HAP-1 (cell line): ENCODE data around the gene EBLN1.

Source experiments
- DNase-seq, 2 experiments: peaks; one replicate each; pipeline ENCODE4 v3.0.0-alpha.2; 2016 to 2020; ENCODE audit warnings: low spot score in 2 of 2
- H3K27me3 ChIP-seq: fragments of 250-450 bp; sonication (Bioruptor Pico); 2 replicates; pipeline ENCODE4 v1.5.1; 2020; ENCODE audit warnings: low read depth, mild to moderate bottlenecking, moderate library complexity
- H3K36me3 ChIP-seq: fragments of 250-450 bp; sonication (Bioruptor Pico); replicated peaks from 2 replicates; pipeline ENCODE4 v1.5.1; 2020; ENCODE audit warnings: mild to moderate bottlenecking
- H3K4me1 ChIP-seq: fragments of 250-450 bp; sonication (Bioruptor Pico); 2 replicates; pipeline ENCODE4 v1.5.1; 2020; ENCODE audit warnings: mild to moderate bottlenecking
- H3K4me3 ChIP-seq: fragments of 250-450 bp; sonication (Bioruptor Pico); 2 replicates; pipeline ENCODE4 v1.5.1; 2020; ENCODE audit warnings: mild to moderate bottlenecking, moderate library complexity
- H3K9me3 ChIP-seq: fragments of 250-450 bp; sonication (Bioruptor Pico); 2 replicates; pipeline ENCODE4 v1.5.1; 2020; ENCODE audit warnings: mild to moderate bottlenecking, moderate library complexity
- in situ Hi-C: fragments of 300-500 bp; cut with MboI; formaldehyde crosslinking; loops from 3 replicates; pipeline ENCODE4 v1.14.3; 2020; ENCODE audit warnings: low sequenced_read_pairs, inconsistent platforms, mixed read lengths

EBLN1 gene

DNA sequence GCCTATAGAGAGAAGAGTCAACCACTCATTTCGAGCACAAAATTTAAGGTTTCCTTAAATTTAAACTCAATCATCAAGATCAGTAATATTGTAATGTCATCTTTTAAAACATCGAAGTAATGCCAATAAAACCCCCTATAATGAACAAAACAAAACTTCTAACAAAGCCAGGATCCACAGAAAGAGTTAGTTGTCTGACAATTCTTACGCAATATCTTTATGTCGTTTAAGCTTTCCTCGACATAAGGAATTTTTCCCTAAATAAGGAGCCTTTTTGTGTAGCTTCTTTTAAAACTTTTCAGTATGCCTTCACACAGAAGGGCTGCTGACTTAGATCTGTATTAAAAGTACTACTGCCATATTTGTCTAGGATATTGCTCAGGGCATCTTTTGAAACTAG is 7.5 kb downstream of the EBLN1 start:
- Histone ChIP-seq H3K9me3 (no peaks in the 10 kb centered on the region), H3K4me3 (no peak overlapping the region), H3K36me3 (no peaks in the 10 kb centered on the region), H3K27me3 (no peaks in the 10 kb centered on the region), H3K4me1 (peaks cover 13% of the 10 kb centered on the region)
- in situ Hi-C loops = no loop called here
- no peak for DNase-seq

DNA sequence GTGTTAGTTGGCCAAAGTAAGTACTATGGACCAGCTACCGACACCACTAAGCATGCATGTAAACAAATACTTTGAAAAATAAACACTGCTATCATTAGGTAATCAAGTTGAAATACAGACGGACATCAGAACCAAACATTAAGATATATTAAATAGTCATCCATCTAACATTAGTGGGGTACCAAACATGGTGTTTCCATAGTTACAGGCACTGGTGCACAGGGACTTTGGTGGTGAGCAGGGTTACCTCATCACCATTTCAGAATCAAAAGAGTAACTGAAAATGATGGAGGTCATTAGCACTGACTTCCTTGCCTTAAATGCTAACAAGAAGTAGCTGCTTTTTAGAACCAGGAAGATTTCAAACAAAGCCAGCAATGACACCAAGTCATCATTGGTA is 23.9 kb downstream of the EBLN1 start:
- no peaks in the 10 kb centered on the region for H3K27me3 ChIP-seq
- no peak for DNase-seq
- H3K4me1 ChIP-seq = no peaks in the 10 kb centered on the region
- H3K9me3 ChIP-seq = no peaks in the 10 kb centered on the region
- no peak overlapping the region for H3K4me3 ChIP-seq
- no peaks in the 10 kb centered on the region for H3K36me3 ChIP-seq
- in situ Hi-C loops = no loop called here

DNA sequence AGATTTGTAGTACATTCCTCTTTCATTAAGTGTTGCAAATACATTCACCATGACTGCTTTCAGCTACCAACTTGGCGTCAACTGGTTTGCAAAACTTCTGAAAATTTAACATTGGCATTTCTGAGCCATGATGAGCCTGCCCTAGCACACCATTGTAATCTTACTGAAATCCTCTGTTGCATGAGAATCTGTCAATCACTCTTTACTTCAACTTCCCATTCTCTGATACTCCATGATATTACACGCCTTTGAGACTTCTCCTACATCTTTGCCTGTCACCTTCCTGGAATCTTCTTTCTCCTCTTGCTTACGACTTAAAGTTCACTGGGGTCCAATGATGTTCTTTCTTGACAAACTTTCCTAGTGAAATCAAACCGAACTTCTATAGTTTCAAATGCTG is 32.2 kb downstream of the EBLN1 start:
- Histone ChIP-seq H3K9me3 (no peaks in the 10 kb centered on the region), H3K36me3 (no peaks in the 10 kb centered on the region), H3K4me1 (no peaks in the 10 kb centered on the region), H3K27me3 (peaks cover 11% of the 10 kb centered on the region), H3K4me3 (no peak overlapping the region)
- in situ Hi-C loops = no loop called here
- no peak for DNase-seq

DNA sequence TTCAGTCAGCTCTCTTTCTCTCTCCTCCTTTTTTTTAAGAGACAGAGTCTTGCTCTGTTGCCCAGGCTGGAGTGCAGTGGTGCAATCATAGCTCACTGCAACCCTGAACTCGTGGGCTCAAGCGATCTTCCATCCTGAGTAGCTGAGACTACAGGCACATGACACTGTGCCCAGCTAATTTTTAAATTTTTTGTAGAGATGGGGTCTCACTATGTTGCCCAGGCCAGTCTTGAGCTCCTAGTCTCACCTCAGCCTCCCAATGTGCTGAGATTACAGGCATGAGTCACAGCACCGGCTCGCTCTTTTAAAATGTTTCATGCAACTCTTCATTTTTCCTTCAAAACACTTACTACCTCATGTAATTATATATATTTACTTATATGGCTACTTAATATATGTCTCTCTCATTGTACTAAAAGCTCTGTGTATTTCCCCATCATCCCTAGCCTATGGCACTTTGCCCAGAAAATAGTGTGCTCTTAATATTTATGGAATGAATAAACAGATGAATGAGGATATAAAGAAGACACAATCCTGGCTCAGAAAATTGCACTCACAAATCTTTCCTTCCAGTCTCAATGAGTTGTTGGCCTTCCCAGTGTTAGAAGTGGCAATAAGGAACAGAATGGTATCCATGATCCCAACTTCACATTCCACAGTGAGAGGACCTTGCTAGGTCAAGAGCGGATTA is 33.9 kb downstream of the EBLN1 start:
- H3K27me3 ChIP-seq = peaks cover 11% of the 10 kb centered on the region
- H3K36me3 ChIP-seq = no peaks in the 10 kb centered on the region
- H3K9me3 ChIP-seq = no peaks in the 10 kb centered on the region
- in situ Hi-C loops = no loop called here
- no peak overlapping the region for H3K4me3 ChIP-seq
- no peaks in the 10 kb centered on the region for H3K4me1 ChIP-seq
- no peak for DNase-seq

DNA sequence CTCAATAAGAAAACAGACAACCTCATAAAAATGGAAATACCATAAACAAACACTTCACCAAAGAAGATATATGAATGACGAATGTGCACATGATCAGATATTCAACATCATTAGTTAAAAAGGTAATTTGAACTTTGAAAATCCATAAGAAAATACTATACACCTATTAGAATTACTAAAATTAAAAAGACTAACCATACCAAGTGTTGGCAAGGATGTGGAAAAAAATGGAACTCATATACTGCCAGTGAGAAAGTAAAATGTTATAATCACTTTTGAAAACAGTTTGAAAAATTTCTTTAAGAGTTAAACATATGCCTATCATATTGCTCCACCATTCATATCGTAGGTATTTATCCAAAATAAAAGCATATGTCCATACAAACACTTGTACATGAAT is 37.1 kb downstream of the EBLN1 start:
- Histone ChIP-seq H3K9me3 (no peaks in the 10 kb centered on the region), H3K4me1 (no peaks in the 10 kb centered on the region), H3K4me3 (no peak overlapping the region), H3K36me3 (no peaks in the 10 kb centered on the region), H3K27me3 (peaks cover 11% of the 10 kb centered on the region; the same call in 1 of the 2 replicates)
- in situ Hi-C loops = no loop called here
- DNase-seq = no peak

DNA sequence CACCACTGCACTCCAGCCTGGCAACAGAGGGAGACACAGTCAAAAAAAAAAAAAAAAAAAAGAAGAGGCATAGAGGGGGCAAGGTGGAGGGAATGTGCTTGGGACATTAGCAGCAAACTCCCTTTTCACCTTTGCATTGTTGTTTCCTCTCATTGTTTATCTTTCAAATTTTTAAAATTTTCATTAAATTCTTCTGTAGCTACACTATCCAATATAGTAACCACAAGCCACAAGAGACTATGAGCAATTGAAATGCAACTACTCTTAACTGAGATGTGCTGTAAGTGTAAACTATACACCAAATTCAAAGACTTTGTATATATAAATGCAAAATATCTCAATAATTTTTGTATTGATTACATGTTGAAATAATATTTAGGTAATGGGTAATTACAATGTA is 43.4 kb downstream of the EBLN1 start:
- in situ Hi-C loops = no loop called here
- no peaks in the 10 kb centered on the region for H3K4me1 ChIP-seq
- no peak for DNase-seq
- H3K27me3 ChIP-seq = peaks cover 9% of the 10 kb centered on the region
- H3K36me3 ChIP-seq = no peaks in the 10 kb centered on the region
- H3K9me3 ChIP-seq = no peaks in the 10 kb centered on the region; the same call in 1 of the 2 replicates
- no peak overlapping the region for H3K4me3 ChIP-seq

DNA sequence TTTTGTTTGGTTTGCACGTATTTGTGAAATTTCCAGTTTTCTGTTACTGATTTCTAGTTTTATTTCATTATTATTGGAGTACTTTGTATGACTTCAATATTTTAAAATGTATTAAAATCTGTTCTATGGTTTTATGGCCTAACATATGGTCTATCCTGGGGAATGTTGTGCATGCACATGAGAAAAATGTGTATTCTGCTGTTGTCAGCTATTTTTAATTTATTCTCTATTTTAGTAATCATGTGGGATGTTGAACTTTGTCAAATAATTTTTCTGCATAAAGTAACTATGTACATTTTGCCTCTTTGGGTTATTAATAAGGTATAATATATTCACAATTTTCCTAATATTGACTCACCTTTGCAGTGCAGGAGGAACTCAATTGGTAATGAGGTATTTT is 46.7 kb downstream of the EBLN1 start:
- Histone ChIP-seq H3K4me3 (no peak overlapping the region), H3K36me3 (no peaks in the 10 kb centered on the region), H3K4me1 (no peaks in the 10 kb centered on the region; the same call in 1 of the 2 replicates), H3K9me3 (no peaks in the 10 kb centered on the region; the same call in 1 of the 2 replicates), H3K27me3 (peaks cover 5% of the 10 kb centered on the region)
- DNase-seq = no peak
- in situ Hi-C loops = no loop called here

DNA sequence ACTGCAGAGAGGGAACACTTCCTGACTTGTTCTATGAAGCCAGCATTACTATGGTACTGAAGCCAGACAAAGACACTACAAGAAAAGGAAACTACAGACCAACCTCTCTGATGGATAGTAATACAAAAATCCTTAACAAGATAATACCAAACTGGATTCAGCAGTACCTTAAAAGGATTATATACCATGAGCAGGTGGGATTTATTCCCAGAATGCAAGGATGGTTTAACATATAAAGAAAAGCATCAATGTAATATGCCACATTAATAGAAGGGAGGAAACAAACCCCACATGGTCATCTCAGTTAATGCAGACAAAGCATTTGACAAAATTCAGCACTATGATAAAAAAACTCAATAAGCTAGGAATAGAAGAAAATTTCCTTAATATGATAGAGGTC is 47.2 kb downstream of the EBLN1 start:
- Histone ChIP-seq H3K36me3 (no peaks in the 10 kb centered on the region), H3K4me1 (no peaks in the 10 kb centered on the region; the same call in 1 of the 2 replicates), H3K4me3 (no peak overlapping the region), H3K9me3 (no peaks in the 10 kb centered on the region; the same call in 1 of the 2 replicates), H3K27me3 (peaks cover 5% of the 10 kb centered on the region)
- in situ Hi-C loops = no loop called here
- no peak for DNase-seq

DNA sequence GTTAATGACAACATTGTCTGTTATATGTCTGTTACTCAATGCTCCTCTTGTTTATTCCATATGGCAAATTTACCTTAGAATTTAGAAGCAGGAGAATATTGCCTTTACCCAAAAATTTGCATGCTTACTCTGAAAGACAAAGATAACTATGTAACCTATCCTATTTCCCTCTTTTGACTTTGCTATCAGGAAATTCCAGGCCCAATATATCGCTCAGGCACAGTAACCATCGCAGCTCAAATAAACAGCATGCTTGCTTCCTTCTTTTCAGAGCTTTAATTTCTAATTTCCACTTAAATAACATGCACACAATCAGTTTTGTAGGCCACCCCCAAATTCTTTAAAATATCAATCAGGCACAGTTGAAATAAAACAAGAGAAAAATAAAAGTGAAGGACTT is 57.8 kb downstream of the EBLN1 start:
- H3K9me3 ChIP-seq = no peaks in the 10 kb centered on the region
- no peak for DNase-seq

DNA sequence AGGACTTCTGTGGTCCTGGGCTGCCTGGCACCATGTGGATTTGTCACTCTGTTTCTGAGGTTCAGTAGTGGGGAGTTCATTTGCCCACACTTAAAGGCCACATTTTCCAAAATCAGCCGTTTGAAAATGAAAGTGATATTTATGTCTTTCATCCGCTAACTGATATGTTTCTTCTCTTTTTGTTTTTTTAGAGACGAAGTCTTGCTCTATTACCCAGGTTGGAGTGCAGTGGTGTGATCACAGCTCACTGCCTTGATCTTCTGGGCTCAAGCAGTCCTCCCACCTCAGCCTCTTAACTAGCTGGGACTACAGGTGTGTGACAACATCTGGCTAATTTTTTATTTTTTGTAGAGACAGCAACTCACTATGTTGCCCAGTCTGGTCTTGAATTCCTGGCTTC is 58.6 kb downstream of the EBLN1 start:
- Histone ChIP-seq H3K27me3 (no peaks in the 10 kb centered on the region), H3K4me1 (no peaks in the 10 kb centered on the region), H3K9me3 (no peaks in the 10 kb centered on the region), H3K4me3 (no peak overlapping the region), H3K36me3 (no peaks in the 10 kb centered on the region)
- DNase-seq = no peak
- in situ Hi-C loops = no loop called here

More for the DNA sequence above, 57.8 kb downstream of the EBLN1 start:
- H3K4me3 ChIP-seq = no peak overlapping the region
- H3K27me3 ChIP-seq = no peaks in the 10 kb centered on the region
- no peaks in the 10 kb centered on the region for H3K36me3 ChIP-seq
- no peaks in the 10 kb centered on the region for H3K4me1 ChIP-seq
- in situ Hi-C loops = no loop called here
